22Rv1 (cell line): ENCODE measurements around the gene DEPDC1B.

Experiments used
- H3K27ac ChIP-seq: fragments of 450-650 bp; 2 replicates; pipeline ENCODE4 v1.5.1; 2017
- CTCF ChIP-seq: fragments of 450-650 bp; IDR thresholded peaks from 2 replicates; pipeline ENCODE4 v1.5.1; 2017; ENCODE audit warnings: mild to moderate bottlenecking
- ZFX ChIP-seq: fragments of 450-650 bp; IDR thresholded peaks from 2 replicates; pipeline ENCODE4 v1.6.1; 2017; ENCODE audit warnings: antibody characterized with exemption, borderline replicate concordance

DEPDC1B gene

GRCh38 chr5:60613826-60614225 is 86.1 kb downstream of the DEPDC1B start:
- TF ChIP-seq CTCF: no peak
- TF ChIP-seq ZFX: no peak

GRCh38 chr5:60611099-60611740 is 88.7 kb downstream of the DEPDC1B start:
- TF ChIP-seq ZFX (no peak), CTCF (no peak)
- no peak overlapping the region for H3K27ac ChIP-seq

More at GRCh38 chr5:60613826-60614225, 86.1 kb downstream of the DEPDC1B start:
- H3K27ac ChIP-seq: no peak overlapping the region

- no peak for TF ChIP-seq CTCF
- no peak for TF ChIP-seq ZFX
- H3K27ac ChIP-seq: no peak overlapping the region
These were observed 95.2 kb downstream of the DEPDC1B start for GRCh38 chr5:60604771-60605170.

- no peak overlapping the region for H3K27ac ChIP-seq
- TF ChIP-seq ZFX (no peak), CTCF (no peak)
These were observed 101.5 kb downstream of the DEPDC1B start for GRCh38 chr5:60598424-60598823.

GRCh38 chr5:60597572-60598320 is 102.2 kb downstream of the DEPDC1B start:
- no peak overlapping the region for H3K27ac ChIP-seq

GRCh38 chr5:60594715-60595477 is 105.1 kb downstream of the DEPDC1B start:
- no peak for TF ChIP-seq CTCF
- no peak for TF ChIP-seq ZFX
- H3K27ac ChIP-seq: no peak overlapping the region

More at GRCh38 chr5:60597572-60598320, 102.2 kb downstream of the DEPDC1B start:
- no peak for TF ChIP-seq CTCF
- TF ChIP-seq ZFX: no peak

GRCh38 chr5:60590172-60590571 is 109.8 kb downstream of the DEPDC1B start:
- no peak overlapping the region for H3K27ac ChIP-seq
- TF ChIP-seq ZFX: no peak
- TF ChIP-seq CTCF: no peak

GRCh38 chr5:60587312-60587711 is 112.7 kb downstream of the DEPDC1B start:
- peak overlapping the region; percentile 77 for H3K27ac ChIP-seq
